ENCODE measurements around the gene PSTPIP1.

PSTPIP1 gene

GRCh38 chr15:76998663-76999285 is 3.8 kb downstream of the PSTPIP1 start:
- no peak overlapping the region for H3K4me3 ChIP-seq (ENCODE audit: low read depth, low read length)

GRCh38 chr15:76999996-77000395 is 5.1 kb downstream of the PSTPIP1 start:
- DNase-seq (ENCODE audit: low read depth) = no peak
- no peak overlapping the region for H3K4me3 ChIP-seq (ENCODE audit: low read depth, low read length)
- no peak for TF ChIP-seq CTCF (IDR thresholded peaks at IDR 0.05; ENCODE audit: low read depth, low read length, missing control alignments)
- in situ Hi-C loops (cut with HindIII; ENCODE audit: low sequenced_read_pairs) = no loop called here

More at GRCh38 chr15:76998663-76999285, 3.8 kb downstream of the PSTPIP1 start:
- no peak for TF ChIP-seq CTCF (IDR thresholded peaks at IDR 0.05; ENCODE audit: low read depth, low read length, missing control alignments)
- no peak for DNase-seq (ENCODE audit: low read depth)
- in situ Hi-C loops (cut with HindIII; ENCODE audit: low sequenced_read_pairs) = no loop called here

GRCh38 chr15:77001351-77001750 is 6.4 kb downstream of the PSTPIP1 start:
- in situ Hi-C loops (cut with HindIII; ENCODE audit: low sequenced_read_pairs) = no loop called here
- no peak overlapping the region for H3K4me3 ChIP-seq (ENCODE audit: low read depth, low read length)
- no peak for TF ChIP-seq CTCF (IDR thresholded peaks at IDR 0.05; ENCODE audit: low read depth, low read length, missing control alignments)
- DNase-seq (ENCODE audit: low read depth) = no peak

- in situ Hi-C loops (cut with HindIII; ENCODE audit: low sequenced_read_pairs) = no loop called here
- no peak overlapping the region for H3K4me3 ChIP-seq (ENCODE audit: low read depth, low read length)
Observed at GRCh38 chr15:77001966-77002365, 7.0 kb downstream of the PSTPIP1 start.

GRCh38 chr15:77002436-77002835 is 7.5 kb downstream of the PSTPIP1 start:
- H3K4me3 ChIP-seq (ENCODE audit: low read depth, low read length) = no peak overlapping the region

More at GRCh38 chr15:77001966-77002365, 7.0 kb downstream of the PSTPIP1 start:
- no peak for TF ChIP-seq CTCF (IDR thresholded peaks at IDR 0.05; ENCODE audit: low read depth, low read length, missing control alignments)
- no peak for DNase-seq (ENCODE audit: low read depth)

More at GRCh38 chr15:77002436-77002835, 7.5 kb downstream of the PSTPIP1 start:
- in situ Hi-C loops (cut with HindIII; ENCODE audit: low sequenced_read_pairs) = no loop called here
- no peak for DNase-seq (ENCODE audit: low read depth)
- no peak for TF ChIP-seq CTCF (IDR thresholded peaks at IDR 0.05; ENCODE audit: low read depth, low read length, missing control alignments)

Data from astrocyte of the cerebellum (primary cell).